Activated naive CD4-positive, alpha-beta T cell treated with anti-CD3 and anti-CD28 coated beads, Interleukin-2, amount 10 ng/mL, durations not matched to agents 7 days and 5 days (primary cell): ENCODE data around the gene ENTPD2.

ENCODE experiments used
- CTCF ChIA-PET: fragments of 350-600 bp; sonication (Branson Sonifier 250); formaldehyde crosslinking; loops from one replicate; lab custom pipeline; 2021; ENCODE audit warnings: antibody characterized with exemption; lab: Charles Lee
- DNase-seq: peaks from one replicate; pipeline ENCODE4 v3.0.0-alpha.2; 2020
- H3K27ac Mint-ChIP-seq: one replicate; pipeline ENCODE4 v1.8.0; 2021; ENCODE audit warnings: mild to moderate bottlenecking, moderate library complexity, mixed read lengths
- H3K27me3 Mint-ChIP-seq: one replicate; pipeline ENCODE4 v1.8.0; 2021; ENCODE audit warnings: mild to moderate bottlenecking, mixed read lengths
- H3K36me3 Mint-ChIP-seq: one replicate; pipeline ENCODE4 v1.8.0; 2021; ENCODE audit warnings: mixed read lengths
- H3K4me1 Mint-ChIP-seq: one replicate; pipeline ENCODE4 v1.8.0; 2021; ENCODE audit warnings: mixed read lengths
- H3K4me3 Mint-ChIP-seq: one replicate; pipeline ENCODE4 v1.8.0; 2021; ENCODE audit warnings: mild to moderate bottlenecking, moderate library complexity, mixed read lengths
- H3K9me3 Mint-ChIP-seq: one replicate; pipeline ENCODE4 v1.8.0; 2021; ENCODE audit warnings: mixed read lengths

ENTPD2 gene

GRCh38 chr9:137085920-137086530 is 32.2 kb upstream of the ENTPD2 start:
- no peaks in the 10 kb centered on the region for H3K27me3 Mint-ChIP-seq
- CTCF ChIA-PET, result interaction anchor here (0.7 to 3.1 kb wide), 8 partner anchors 8 to 57 kb away, joined by 3 to 11 read pairs (median 5); partner anchors contain the start of genes NPDC1 and UAP1L1
- no peaks in the 10 kb centered on the region for H3K9me3 Mint-ChIP-seq
- peak overlapping the region; percentile 92 for H3K4me3 Mint-ChIP-seq
- peaks cover 35% of the 10 kb centered on the region for H3K36me3 Mint-ChIP-seq
- peaks cover 41% of the 10 kb centered on the region for H3K4me1 Mint-ChIP-seq
- peak overlapping the region; percentile 96 for H3K27ac Mint-ChIP-seq
- DNase-seq, result peak; percentile 53

GRCh38 chr9:137084526-137084925 is 30.7 kb upstream of the ENTPD2 start:
- H3K27ac Mint-ChIP-seq, result no peak overlapping the region
- H3K36me3 Mint-ChIP-seq, result peaks cover 33% of the 10 kb centered on the region
- no peak for DNase-seq
- CTCF ChIA-PET, result interaction anchor here (0.6 to 1.5 kb wide), 2 partner anchors 11 to 16 kb away, joined by 4 to 9 read pairs; no protein-coding TSS in a partner anchor
- no peak overlapping the region for H3K4me3 Mint-ChIP-seq
- H3K27me3 Mint-ChIP-seq, result no peaks in the 10 kb centered on the region
- H3K4me1 Mint-ChIP-seq, result peaks cover 41% of the 10 kb centered on the region
- no peaks in the 10 kb centered on the region for H3K9me3 Mint-ChIP-seq

GRCh38 chr9:137083394-137084004 is 29.6 kb upstream of the ENTPD2 start:
- Mint-ChIP-seq H3K9me3 (no peaks in the 10 kb centered on the region), H3K4me1 (peaks cover 31% of the 10 kb centered on the region), H3K27ac (peak overlapping the region; percentile 81), H3K36me3 (peaks cover 31% of the 10 kb centered on the region), H3K27me3 (no peaks in the 10 kb centered on the region), H3K4me3 (no peak overlapping the region)
- DNase-seq, result no peak
- CTCF ChIA-PET, result interaction anchor here (1.5 kb wide), 2 partner anchors 13 to 15 kb away, joined by 5 to 9 read pairs; partner anchors contain the start of gene SAPCD2

- CTCF ChIA-PET, result interaction anchor here (1.5 kb wide), 1 partner anchor 13 kb away, joined by 5 read pairs; the partner anchor contains the start of gene SAPCD2
- Mint-ChIP-seq H3K4me1 (peaks cover 25% of the 10 kb centered on the region), H3K27me3 (no peaks in the 10 kb centered on the region), H3K27ac (no peak overlapping the region), H3K36me3 (peaks cover 31% of the 10 kb centered on the region), H3K9me3 (no peaks in the 10 kb centered on the region), H3K4me3 (no peak overlapping the region)
- no peak for DNase-seq
These were observed 29.0 kb upstream of the ENTPD2 start for GRCh38 chr9:137082925-137083290.

- CTCF ChIA-PET, result interaction anchor here (0.9 to 1.5 kb wide), 2 partner anchors 12 to 154 kb away, joined by 3 to 5 read pairs; partner anchors contain the start of gene SAPCD2
- H3K27me3 Mint-ChIP-seq, result no peaks in the 10 kb centered on the region
- DNase-seq, result no peak
- peaks cover 31% of the 10 kb centered on the region for H3K36me3 Mint-ChIP-seq
- H3K4me1 Mint-ChIP-seq, result peaks cover 20% of the 10 kb centered on the region
- H3K9me3 Mint-ChIP-seq, result no peaks in the 10 kb centered on the region
- no peak overlapping the region for H3K4me3 Mint-ChIP-seq
- H3K27ac Mint-ChIP-seq, result no peak overlapping the region
These were observed 28.5 kb upstream of the ENTPD2 start for GRCh38 chr9:137082222-137082924.

- CTCF ChIA-PET, result interaction anchor here (0.9 kb wide), 1 partner anchor 15 kb away, joined by 3 read pairs; no protein-coding TSS in a partner anchor
- peaks cover 7% of the 10 kb centered on the region for H3K27me3 Mint-ChIP-seq
- H3K4me3 Mint-ChIP-seq, result peak overlapping the region; percentile 56
- H3K36me3 Mint-ChIP-seq, result peaks cover 29% of the 10 kb centered on the region
- H3K27ac Mint-ChIP-seq, result no peak overlapping the region
- DNase-seq, result no peak
- no peaks in the 10 kb centered on the region for H3K9me3 Mint-ChIP-seq
- H3K4me1 Mint-ChIP-seq, result peaks cover 18% of the 10 kb centered on the region
These were observed 26.6 kb upstream of the ENTPD2 start for GRCh38 chr9:137080260-137081122.

GRCh38 chr9:137079401-137079787 is 25.5 kb upstream of the ENTPD2 start:
- no peak overlapping the region for H3K27ac Mint-ChIP-seq
- H3K4me3 Mint-ChIP-seq, result peak overlapping the region; percentile 56
- peaks cover 29% of the 10 kb centered on the region for H3K36me3 Mint-ChIP-seq
- CTCF ChIA-PET, result interaction anchor here (0.8 to 1.1 kb wide), 2 partner anchors 12 to 44 kb away, joined by 3 read pairs; no protein-coding TSS in a partner anchor
- peaks cover 11% of the 10 kb centered on the region for H3K4me1 Mint-ChIP-seq
- no peak for DNase-seq
- peaks cover 13% of the 10 kb centered on the region for H3K27me3 Mint-ChIP-seq
- no peaks in the 10 kb centered on the region for H3K9me3 Mint-ChIP-seq

- no peak overlapping the region for H3K27ac Mint-ChIP-seq
- H3K9me3 Mint-ChIP-seq, result no peaks in the 10 kb centered on the region
- H3K4me3 Mint-ChIP-seq, result peak overlapping the region; percentile 76
- peaks cover 13% of the 10 kb centered on the region for H3K27me3 Mint-ChIP-seq
- DNase-seq, result no peak
- peaks cover 26% of the 10 kb centered on the region for H3K36me3 Mint-ChIP-seq
- CTCF ChIA-PET, result interaction anchor here (0.8 to 1.1 kb wide), 2 partner anchors 11 to 44 kb away, joined by 3 read pairs; no protein-coding TSS in a partner anchor
- H3K4me1 Mint-ChIP-seq, result peaks cover 11% of the 10 kb centered on the region
These were observed 25.0 kb upstream of the ENTPD2 start for GRCh38 chr9:137078701-137079400.

GRCh38 chr9:137077758-137078693 is 24.2 kb upstream of the ENTPD2 start:
- peak overlapping the region; percentile 76 for H3K4me3 Mint-ChIP-seq
- peaks cover 13% of the 10 kb centered on the region for H3K4me1 Mint-ChIP-seq
- H3K27me3 Mint-ChIP-seq, result peaks cover 18% of the 10 kb centered on the region
- peak; percentile 76 for DNase-seq
- CTCF ChIA-PET, result interaction anchor here (0.7 to 2.3 kb wide), 3 partner anchors 9 to 148 kb away, joined by 3 to 10 read pairs (median 3); partner anchors contain the start of gene MAN1B1
- peaks cover 21% of the 10 kb centered on the region for H3K36me3 Mint-ChIP-seq
- peak overlapping the region; percentile 74 for H3K27ac Mint-ChIP-seq
- no peaks in the 10 kb centered on the region for H3K9me3 Mint-ChIP-seq

- peak; percentile 83 for DNase-seq
- peak within 1 kb of the TSS; percentile 74 for H3K27ac Mint-ChIP-seq
- H3K4me1 Mint-ChIP-seq, result peaks cover 13% of the 10 kb centered on the region
- peaks cover 18% of the 10 kb centered on the region for H3K27me3 Mint-ChIP-seq
- CTCF ChIA-PET, result interaction anchor here (0.6 to 2.3 kb wide), 6 partner anchors 9 to 149 kb away, joined by 3 to 10 read pairs (median 3); partner anchors contain the start of gene MAN1B1
- H3K4me3 Mint-ChIP-seq, result peak within 1 kb of the TSS; percentile 76
- no peaks in the 10 kb centered on the region for H3K9me3 Mint-ChIP-seq
- H3K36me3 Mint-ChIP-seq, result peaks cover 15% of the 10 kb centered on the region
These were observed 23.3 kb upstream of the ENTPD2 start, which contains the start of gene UAP1L1 for GRCh38 chr9:137077010-137077747. Gene UAP1L1, plus strand, starts transcription at chr9:137077517. Its CDS starts 16 bp downstream, at chr9:137077533.

- H3K27ac Mint-ChIP-seq, result no peak overlapping the region
- peak overlapping the region; percentile 64 for H3K4me3 Mint-ChIP-seq
- peaks cover 9% of the 10 kb centered on the region for H3K36me3 Mint-ChIP-seq
- no peak for DNase-seq
- peaks cover 18% of the 10 kb centered on the region for H3K27me3 Mint-ChIP-seq
- CTCF ChIA-PET, result interaction anchor here (0.6 to 2.3 kb wide), 5 partner anchors 9 to 150 kb away, joined by 3 to 10 read pairs (median 3); no protein-coding TSS in a partner anchor
- no peaks in the 10 kb centered on the region for H3K9me3 Mint-ChIP-seq
- peaks cover 13% of the 10 kb centered on the region for H3K4me1 Mint-ChIP-seq
These were observed 22.8 kb upstream of the ENTPD2 start for GRCh38 chr9:137076636-137077009.
